ENCODE measurements around the gene ZNF664. TPM values are rescaled to one million over a fixed set of nuclear protein-coding genes. Genes with fewer than 3 reads are reported as not detected.
A peak's percentile ranks its signal among the peaks of the same experiment; 100 is the strongest.

The ZNF664 gene
- total RNA-seq, 1 experiment from 2014 or later: 34.2 TPM

- Histone ChIP-seq H3K36me3 (no peaks in the 10 kb centered on the region), H3K4me3 (no peak overlapping the region), H3K9me3 (no peaks in the 10 kb centered on the region), H3K27me3 (peaks cover 4% of the 10 kb centered on the region; the same call in 1 of the 2 replicates)
- DNase-seq: no peak
These were observed 67.7 kb downstream of the ZNF664 start for GRCh38 chr12:124040737-124041136.

GRCh38 chr12:124041907-124042306 is 68.9 kb downstream of the ZNF664 start:
- Histone ChIP-seq H3K9me3 (peaks cover 3% of the 10 kb centered on the region; the same call in 1 of the 2 replicates), H3K27me3 (no peaks in the 10 kb centered on the region), H3K4me3 (no peak overlapping the region), H3K36me3 (no peaks in the 10 kb centered on the region)
- no peak for DNase-seq

DNA sequence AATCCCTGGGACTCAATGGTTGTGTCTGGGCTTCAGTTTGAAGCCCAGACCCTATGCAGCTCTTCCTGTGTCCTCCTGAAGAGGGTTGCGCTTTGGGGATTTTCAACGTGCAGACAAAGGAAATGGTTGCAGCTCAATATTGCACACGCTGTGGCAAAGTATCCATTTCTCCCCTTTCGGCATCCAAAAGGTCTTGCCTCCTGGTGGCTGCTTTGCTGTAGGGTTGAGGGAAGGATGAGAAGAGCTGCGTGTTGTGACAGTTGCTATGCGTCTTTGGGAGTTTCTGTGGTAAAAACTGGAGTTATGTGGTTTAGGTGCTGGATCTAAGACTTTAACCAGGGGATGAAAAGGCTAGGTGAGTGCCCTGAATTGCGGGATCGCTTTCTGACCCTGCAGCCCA is 71.0 kb downstream of the ZNF664 start:
- H3K27me3 ChIP-seq: no peaks in the 10 kb centered on the region
- H3K9me3 ChIP-seq: peaks cover 7% of the 10 kb centered on the region; the same call in 1 of the 2 replicates
- DNase-seq: no peak
- no peaks in the 10 kb centered on the region for H3K36me3 ChIP-seq
- H3K4me3 ChIP-seq: no peak overlapping the region

- DNase-seq: no peak
- H3K36me3 ChIP-seq: no peaks in the 10 kb centered on the region
- no peaks in the 10 kb centered on the region for H3K27me3 ChIP-seq
- H3K9me3 ChIP-seq: peaks cover 7% of the 10 kb centered on the region; the same call in 1 of the 2 replicates
- H3K4me3 ChIP-seq: no peak overlapping the region
These were observed 71.8 kb downstream of the ZNF664 start for GRCh38 chr12:124044809-124045321.

DNA sequence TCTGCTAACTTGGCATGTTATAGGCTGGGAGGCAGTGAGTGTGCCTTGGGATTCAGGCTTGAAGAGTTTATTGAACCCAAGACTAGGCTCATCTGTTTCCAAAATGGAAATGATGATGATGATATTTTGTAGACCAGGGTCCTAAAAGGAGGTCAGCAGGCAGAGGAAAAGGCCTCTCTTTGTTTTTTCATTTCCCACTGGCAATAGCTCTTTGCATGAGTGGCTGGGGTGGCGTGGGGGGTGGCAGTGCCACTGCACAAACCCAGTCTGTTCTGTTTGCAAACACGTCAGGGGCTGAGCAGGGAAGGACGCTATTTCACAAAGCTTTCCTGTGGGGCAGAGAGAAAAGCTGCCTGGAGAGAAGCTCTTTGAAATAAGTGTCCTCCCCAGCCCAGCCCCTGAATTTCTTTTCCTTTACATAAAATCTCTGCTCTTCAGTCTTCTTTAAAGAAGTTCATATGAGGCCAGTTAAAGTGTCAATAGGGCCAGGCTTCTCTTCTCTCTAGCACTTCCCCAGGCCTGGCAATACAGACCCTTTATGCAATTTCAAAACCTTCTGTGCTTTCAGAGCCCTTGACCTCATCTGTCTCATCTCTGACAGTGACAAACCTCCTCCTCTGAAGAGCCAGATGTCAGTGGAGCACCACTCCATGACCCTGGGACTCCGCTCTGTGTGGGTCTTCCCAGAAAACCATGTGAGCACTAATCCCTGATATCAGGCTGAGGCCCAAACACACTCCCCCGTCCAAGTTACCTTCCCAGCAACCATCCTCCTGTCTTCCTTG is 72.8 kb downstream of the ZNF664 start:
- no peak for DNase-seq
- H3K36me3 ChIP-seq: no peaks in the 10 kb centered on the region
- H3K9me3 ChIP-seq: peaks cover 7% of the 10 kb centered on the region; the same call in 1 of the 2 replicates
- H3K4me3 ChIP-seq: no peak overlapping the region
- H3K27me3 ChIP-seq: no peaks in the 10 kb centered on the region

DNA sequence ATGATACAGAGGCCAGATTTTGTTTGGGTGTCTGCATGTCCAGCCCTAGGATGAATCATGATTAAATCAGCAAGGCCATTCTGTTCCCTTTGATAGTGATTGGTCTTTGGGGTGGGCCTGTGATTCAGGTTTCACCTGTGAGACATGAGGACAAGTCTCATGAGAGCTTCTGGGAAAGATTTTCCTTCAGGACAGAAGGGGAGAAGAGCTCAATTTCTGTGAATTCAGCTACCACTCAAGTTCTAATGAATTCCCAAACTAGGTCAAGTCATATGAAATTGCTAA is 73.4 kb downstream of the ZNF664 start:
- H3K9me3 ChIP-seq: peaks cover 7% of the 10 kb centered on the region; the same call in 1 of the 2 replicates
- no peak overlapping the region for H3K4me3 ChIP-seq
- DNase-seq: no peak
- H3K36me3 ChIP-seq: no peaks in the 10 kb centered on the region
- H3K27me3 ChIP-seq: no peaks in the 10 kb centered on the region

GRCh38 chr12:124047045-124047566 is 74.1 kb downstream of the ZNF664 start:
- Histone ChIP-seq H3K9me3 (peaks cover 7% of the 10 kb centered on the region; the same call in 1 of the 2 replicates), H3K36me3 (no peaks in the 10 kb centered on the region), H3K27me3 (no peaks in the 10 kb centered on the region), H3K4me3 (no peak overlapping the region)
- no peak for DNase-seq

GRCh38 chr12:124049451-124050094 is 76.6 kb downstream of the ZNF664 start:
- Histone ChIP-seq H3K27me3 (no peaks in the 10 kb centered on the region), H3K4me3 (no peak overlapping the region), H3K9me3 (peaks cover 7% of the 10 kb centered on the region; the same call in 1 of the 2 replicates), H3K36me3 (no peaks in the 10 kb centered on the region)
- DNase-seq: no peak

GRCh38 chr12:124053851-124054250 is 80.8 kb downstream of the ZNF664 start:
- no peaks in the 10 kb centered on the region for H3K36me3 ChIP-seq
- H3K27me3 ChIP-seq: no peaks in the 10 kb centered on the region
- no peak overlapping the region for H3K4me3 ChIP-seq
- DNase-seq: peak; percentile 44
- no peaks in the 10 kb centered on the region for H3K9me3 ChIP-seq

GRCh38 chr12:124055066-124055465 is 82.1 kb downstream of the ZNF664 start:
- Histone ChIP-seq H3K4me3 (no peak overlapping the region), H3K27me3 (no peaks in the 10 kb centered on the region), H3K9me3 (no peaks in the 10 kb centered on the region), H3K36me3 (no peaks in the 10 kb centered on the region)
- no peak for DNase-seq

GRCh38 chr12:124057691-124058090 is 84.7 kb downstream of the ZNF664 start:
- Histone ChIP-seq H3K4me3 (no peak overlapping the region), H3K36me3 (no peaks in the 10 kb centered on the region), H3K9me3 (no peaks in the 10 kb centered on the region), H3K27me3 (no peaks in the 10 kb centered on the region)
- no peak for DNase-seq

DNA sequence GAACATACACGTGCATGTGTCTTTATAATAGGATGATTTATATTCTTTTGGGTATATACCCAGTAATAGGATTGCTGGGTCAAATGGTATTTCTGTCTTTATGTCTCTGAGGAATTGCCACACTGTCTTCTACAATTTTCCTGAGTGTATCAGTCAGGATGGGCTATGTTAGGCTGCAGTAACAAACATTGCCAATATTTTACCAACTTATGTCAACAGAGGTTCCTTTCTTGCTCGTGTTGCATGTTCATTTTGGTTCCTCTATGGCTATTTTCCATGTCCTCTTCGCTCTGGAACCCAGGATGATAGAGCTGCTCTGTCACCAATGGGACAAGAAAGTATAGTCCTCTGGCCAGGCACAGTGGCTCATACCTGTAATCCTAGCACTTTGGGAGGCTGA is 86.7 kb downstream of the ZNF664 start:
- H3K4me3 ChIP-seq: no peak overlapping the region
- H3K27me3 ChIP-seq: no peaks in the 10 kb centered on the region
- H3K36me3 ChIP-seq: no peaks in the 10 kb centered on the region
- no peaks in the 10 kb centered on the region for H3K9me3 ChIP-seq
- no peak for DNase-seq

Other genes starting within 250 kb of the ZNF664 start
- gene DNAH10, start 210.9 kb upstream of the ZNF664 start, total RNA-seq (2014; rRNA removed; shearing (Covaris generic); ENCODE audit: low replicate concordance): 0.25 and 0.40 TPM in 2 replicates
- gene CCDC92, start 384 bp upstream of the ZNF664 start, total RNA-seq (2014; rRNA removed; shearing (Covaris generic); ENCODE audit: low replicate concordance): 7.4 and 12.7 TPM in 2 replicates

Measured in MG63 (cell line).